ENCODE data around the gene LSM14A. TPM values are rescaled to one million over a fixed set of nuclear protein-coding genes. Genes with fewer than 3 reads are reported as not detected.

LSM14A gene
- polyA plus RNA-seq, 2 of the 4 experiments (the other 2 are of a cell fraction), result 241 to 264 TPM

DNA sequence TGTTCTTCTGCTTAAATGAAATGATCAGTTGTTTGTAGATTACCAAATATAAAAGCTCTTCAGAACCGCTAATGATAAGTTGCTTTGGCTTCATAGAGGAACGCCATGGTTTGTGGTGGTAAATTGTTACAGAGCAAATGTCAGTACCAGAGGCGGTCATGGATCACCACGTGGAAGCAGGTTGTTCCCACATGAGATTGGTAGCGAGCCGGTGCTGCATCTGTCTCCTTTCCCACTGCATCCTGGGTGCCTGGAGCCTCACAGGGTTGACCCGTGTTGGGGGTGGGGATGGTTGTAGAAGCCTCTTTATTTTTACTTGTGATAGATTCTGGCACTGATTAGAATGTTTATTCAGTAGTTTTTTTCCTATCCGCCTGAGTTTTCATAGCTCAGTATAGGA lies 96.8 kb downstream of the LSM14A start:
- POLR2A ChIA-PET, result interaction anchor here (0.5 kb wide), 1 partner anchor 12 kb away, joined by 3 read pairs; no protein-coding TSS in a partner anchor
- no peaks in the 10 kb centered on the region for H3K9me3 ChIP-seq
- no peak for FAIRE-seq
- no peak overlapping the region for H3K4me2 ChIP-seq
- no peak for ATAC-seq
- TF ChIP-seq, protein P1, sequence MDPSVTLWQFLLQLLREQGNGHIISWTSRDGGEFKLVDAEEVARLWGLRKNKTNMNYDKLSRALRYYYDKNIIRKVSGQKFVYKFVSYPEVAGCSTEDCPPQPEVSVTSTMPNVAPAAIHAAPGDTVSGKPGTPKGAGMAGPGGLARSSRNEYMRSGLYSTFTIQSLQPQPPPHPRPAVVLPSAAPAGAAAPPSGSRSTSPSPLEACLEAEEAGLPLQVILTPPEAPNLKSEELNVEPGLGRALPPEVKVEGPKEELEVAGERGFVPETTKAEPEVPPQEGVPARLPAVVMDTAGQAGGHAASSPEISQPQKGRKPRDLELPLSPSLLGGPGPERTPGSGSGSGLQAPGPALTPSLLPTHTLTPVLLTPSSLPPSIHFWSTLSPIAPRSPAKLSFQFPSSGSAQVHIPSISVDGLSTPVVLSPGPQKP (IDR thresholded peaks at IDR 0.05; ENCODE audit: low read depth, low read length), result no peak
- TF ChIP-seq EHF (CRISPR knock-in tag; IDR thresholded peaks at IDR 0.05) (no peak), HOXB13 (CRISPR knock-in tag; IDR thresholded peaks at IDR 0.05; ENCODE audit: low read depth) (no peak)
- DNase-seq (ENCODE audit: low read depth in 1 of 2, low spot score in 1 of 2), result no peak
- WGBS (ENCODE audit: missing lambda C conversion rate), result 85% methylated on average over 8 of the region's 8 CpGs
- no peak overlapping the region for H3K27ac ChIP-seq
- CTCF ChIA-PET, result interaction anchor here (0.6 to 1.7 kb wide), 5 partner anchors 9 to 169 kb away, joined by 3 to 7 read pairs (median 5); no protein-coding TSS in a partner anchor
- no peak overlapping the region for H3K4me3 ChIP-seq
- peaks cover 8% of the 10 kb centered on the region for H3K4me1 ChIP-seq

- no peak for TF ChIP-seq HOXA7 (CRISPR knock-in tag; IDR thresholded peaks at IDR 0.05)
- TF ChIP-seq HOXB5 (CRISPR knock-in tag; IDR thresholded peaks at IDR 0.05), result no peak
- TF ChIP-seq CHD4 (IDR thresholded peaks at IDR 0.05; ENCODE audit: borderline replicate concordance), result no peak
- TF ChIP-seq RFX5 (IDR thresholded peaks at IDR 0.05), result no peak
- TF ChIP-seq RARB (CRISPR knock-in tag; IDR thresholded peaks at IDR 0.05), result no peak
- no peak for TF ChIP-seq ESRRA (IDR thresholded peaks at IDR 0.05; ENCODE audit: borderline replicate concordance, low read length)
- TF ChIP-seq MAX (IDR thresholded peaks at IDR 0.05), result no peak
- no peak for TF ChIP-seq MAFK (IDR thresholded peaks at IDR 0.05; ENCODE audit: partially characterized antibody)
- TF ChIP-seq, protein P2, sequence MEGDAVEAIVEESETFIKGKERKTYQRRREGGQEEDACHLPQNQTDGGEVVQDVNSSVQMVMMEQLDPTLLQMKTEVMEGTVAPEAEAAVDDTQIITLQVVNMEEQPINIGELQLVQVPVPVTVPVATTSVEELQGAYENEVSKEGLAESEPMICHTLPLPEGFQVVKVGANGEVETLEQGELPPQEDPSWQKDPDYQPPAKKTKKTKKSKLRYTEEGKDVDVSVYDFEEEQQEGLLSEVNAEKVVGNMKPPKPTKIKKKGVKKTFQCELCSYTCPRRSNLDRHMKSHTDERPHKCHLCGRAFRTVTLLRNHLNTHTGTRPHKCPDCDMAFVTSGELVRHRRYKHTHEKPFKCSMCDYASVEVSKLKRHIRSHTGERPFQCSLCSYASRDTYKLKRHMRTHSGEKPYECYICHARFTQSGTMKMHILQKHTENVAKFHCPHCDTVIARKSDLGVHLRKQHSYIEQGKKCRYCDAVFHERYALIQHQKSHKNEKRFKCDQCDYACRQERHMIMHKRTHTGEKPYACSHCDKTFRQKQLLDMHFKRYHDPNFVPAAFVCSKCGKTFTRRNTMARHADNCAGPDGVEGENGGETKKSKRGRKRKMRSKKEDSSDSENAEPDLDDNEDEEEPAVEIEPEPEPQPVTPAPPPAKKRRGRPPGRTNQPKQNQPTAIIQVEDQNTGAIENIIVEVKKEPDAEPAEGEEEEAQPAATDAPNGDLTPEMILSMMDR (IDR thresholded peaks at IDR 0.05), result no peak
- no peak for TF ChIP-seq ZNF302 (CRISPR knock-in tag; IDR thresholded peaks at IDR 0.05)
- no peak for TF ChIP-seq CEBPB (IDR thresholded peaks at IDR 0.05)
- no peak for TF ChIP-seq GATA3 (IDR thresholded peaks at IDR 0.05; ENCODE audit: borderline replicate concordance)
- no peak for TF ChIP-seq RCOR1 (IDR thresholded peaks at IDR 0.05; ENCODE audit: low read depth, low read length)
- 85% methylated on average over 2 of the region's 2 CpGs for WGBS (ENCODE audit: missing lambda C conversion rate)
- no peak overlapping the region for H3K4me2 ChIP-seq
- no peak for DNase-seq (ENCODE audit: low read depth in 1 of 2, low spot score in 1 of 2)
- peaks cover 9% of the 10 kb centered on the region for H3K4me1 ChIP-seq
- no peaks in the 10 kb centered on the region for H3K9me3 ChIP-seq
- no peak for ATAC-seq
- H3K27ac ChIP-seq, result no peak overlapping the region
- H3K4me3 ChIP-seq, result no peak overlapping the region
- FAIRE-seq, result peak; percentile 39
- ChIA-PET POLR2A (interaction anchor here (0.5 to 1.3 kb wide), 2 partner anchors 12 to 14 kb away, joined by 3 read pairs; no protein-coding TSS in a partner anchor), CTCF (interaction anchor here (0.6 to 1.7 kb wide), 6 partner anchors 9 to 169 kb away, joined by 3 to 7 read pairs (median 4); no protein-coding TSS in a partner anchor)
Observed at GRCh38 chr19:34269489-34269888, 97.2 kb downstream of the LSM14A start.

GRCh38 chr19:34269968-34270621 lies 97.8 kb downstream of the LSM14A start:
- Histone ChIP-seq H3K27ac (peak overlapping the region in 1 of 2 experiments; percentile 13; a peak in 2 of 6 replicates), H3K9me3 (no peaks in the 10 kb centered on the region), H3K4me2 (no peak overlapping the region), H3K4me1 (peaks cover 10% of the 10 kb centered on the region), H3K4me3 (no peak overlapping the region)
- POLR2A ChIA-PET, result interaction anchor here (1.3 kb wide), 1 partner anchor 15 kb away, joined by 3 read pairs; no protein-coding TSS in a partner anchor
- no peak for FAIRE-seq
- 81% methylated on average over 5 of the region's 5 CpGs for WGBS (ENCODE audit: missing lambda C conversion rate)
- peak in 1 of 2 experiments; percentile 54 for DNase-seq (ENCODE audit: low read depth in 1 of 2, low spot score in 1 of 2)
- CTCF ChIA-PET, result interaction anchor here (0.6 to 1.7 kb wide), 7 partner anchors 8 to 110 kb away, joined by 3 to 7 read pairs (median 4); no protein-coding TSS in a partner anchor
- TF ChIP-seq ZFP36 (IDR thresholded peaks at IDR 0.05; ENCODE audit: borderline replicate concordance, partially characterized antibody) (no peak), POLR2A (IDR thresholded peaks at IDR 0.05; ENCODE audit: low read length) (peak; percentile 5; the same call in 1 of the 2 replicates), CBX2 (IDR thresholded peaks at IDR 0.05; ENCODE audit: borderline replicate concordance, low read depth) (no peak), RCOR1 (IDR thresholded peaks at IDR 0.05; ENCODE audit: low read depth, low read length) (no peak)
- TF ChIP-seq, protein P3, sequence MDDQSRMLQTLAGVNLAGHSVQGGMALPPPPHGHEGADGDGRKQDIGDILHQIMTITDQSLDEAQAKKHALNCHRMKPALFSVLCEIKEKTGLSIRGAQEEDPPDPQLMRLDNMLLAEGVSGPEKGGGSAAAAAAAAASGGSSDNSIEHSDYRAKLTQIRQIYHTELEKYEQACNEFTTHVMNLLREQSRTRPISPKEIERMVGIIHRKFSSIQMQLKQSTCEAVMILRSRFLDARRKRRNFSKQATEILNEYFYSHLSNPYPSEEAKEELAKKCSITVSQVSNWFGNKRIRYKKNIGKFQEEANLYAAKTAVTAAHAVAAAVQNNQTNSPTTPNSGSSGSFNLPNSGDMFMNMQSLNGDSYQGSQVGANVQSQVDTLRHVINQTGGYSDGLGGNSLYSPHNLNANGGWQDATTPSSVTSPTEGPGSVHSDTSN (IDR thresholded peaks at IDR 0.05), result no peak
- ATAC-seq, result peak; percentile 46 to 65; a peak in 5 of 6 replicates

All from A549 (cell line).